CD4-positive, alpha-beta memory T cell (primary cell): ENCODE data around the gene RCCD1. TPM values are rescaled to one million over a fixed set of nuclear protein-coding genes. Genes with fewer than 3 reads are reported as not detected.

Source experiments
- CTCF ChIA-PET: fragments of 350-600 bp; sonication (Branson Sonifier 250); formaldehyde crosslinking; loops from one replicate; lab custom pipeline; 2021; ENCODE audit warnings: inconsistent platforms; ENCODE audit not compliant: partially characterized antibody; lab: Charles Lee
- POLR2A ChIA-PET: fragments of 350-600 bp; sonication (Branson Sonifier 250); formaldehyde crosslinking; loops from one replicate; lab custom pipeline; 2021; ENCODE audit not compliant: partially characterized antibody; lab: Charles Lee
- DNase-seq, 5 donors: peaks; one replicate each; pipeline versions ENCODE4 v3.0.0 to v3.0.0-alpha.2; 2020 to 2022; ENCODE audit warnings: mixed read lengths in 1 of 5
- H3K27ac ChIP-seq: one replicate; pipeline ENCODE4 v1.7.0; 2013; ENCODE audit warnings: low read depth, low read length
- H3K27me3 ChIP-seq: 2 replicates; pipeline ENCODE4 v1.7.0; 2013; ENCODE audit warnings: mild to moderate bottlenecking, low read length, moderate library complexity; ENCODE audit not compliant: insufficient read depth
- H3K36me3 ChIP-seq: 2 replicates; pipeline ENCODE4 v1.7.0; 2013; ENCODE audit warnings: mild to moderate bottlenecking, low read length, moderate library complexity; ENCODE audit not compliant: insufficient read depth
- H3K4me1 ChIP-seq: 2 replicates; pipeline ENCODE4 v1.7.0; 2013; ENCODE audit warnings: mild to moderate bottlenecking, low read length, moderate library complexity; ENCODE audit not compliant: insufficient read depth
- H3K4me3 ChIP-seq, 2 donors: one replicate each; pipeline ENCODE4 v1.7.0; 2013; ENCODE audit warnings: low read length in 2 of 2, mild to moderate bottlenecking in 1 of 2
- H3K9me3 ChIP-seq, 2 donors: one replicate each; pipeline ENCODE4 v1.7.0; 2013; ENCODE audit warnings: low read length in 2 of 2, control low read depth in 1 of 2; ENCODE audit not compliant: control insufficient read depth in 1 of 2
- H3K27ac Mint-ChIP-seq, 7 donors: one replicate each; pipeline ENCODE4 v1.8.0; 2020 to 2021; ENCODE audit warnings: mixed read lengths in 7 of 7, mild to moderate bottlenecking in 6 of 7, inconsistent platforms in 3 of 7, moderate library complexity in 3 of 7
- H3K27me3 Mint-ChIP-seq, 2 donors: one replicate each; pipeline ENCODE4 v1.8.0; 2020 to 2021; ENCODE audit warnings: mixed read lengths in 2 of 2
- H3K36me3 Mint-ChIP-seq, 2 donors: one replicate each; pipeline ENCODE4 v1.8.0; 2020 to 2021; ENCODE audit warnings: mixed read lengths in 2 of 2, inconsistent platforms in 1 of 2, mild to moderate bottlenecking in 1 of 2
- H3K4me1 Mint-ChIP-seq, 4 donors: one replicate each; pipeline ENCODE4 v1.8.0; 2020 to 2021; ENCODE audit warnings: mixed read lengths in 4 of 4, mild to moderate bottlenecking in 1 of 4
- H3K4me3 Mint-ChIP-seq, 8 donors: one replicate each; pipeline ENCODE4 v1.8.0; 2020 to 2021; ENCODE audit warnings: mixed read lengths in 8 of 8, mild to moderate bottlenecking in 7 of 8, moderate library complexity in 6 of 8, inconsistent platforms in 3 of 8
- H3K9me3 Mint-ChIP-seq, 8 donors: one replicate each; pipeline ENCODE4 v1.8.0; 2020 to 2021; ENCODE audit warnings: mixed read lengths in 8 of 8, mild to moderate bottlenecking in 5 of 8, inconsistent platforms in 3 of 8, moderate library complexity in 1 of 8
- intact Hi-C: fragments of 100-400 bp; cut with micrococcal nuclease; formaldehyde crosslinking; loops from one replicate; pipeline ENCODE4 v1.15.1; 2023
- polyA plus RNA-seq, 2 donors: library from polyadenylated mRNA; unstranded; fragments of 300-500 nt; fragmentation: Illumina TruSeq; gene quantifications; one replicate each; pipeline ENCODE4 v1.2.3, GENCODE V29; 2021
- total RNA-seq, 2 experiments: library from RNA; stranded (reverse); gene quantifications; one replicate each; pipeline ENCODE4 v1.2.3, GENCODE V29; 2021

RCCD1 gene
- total RNA-seq (10 to 100 TPM; 14.0 to 15.6 TPM), polyA plus RNA-seq (1 to 10 TPM; 2.0 to 4.7 TPM)

DNA sequence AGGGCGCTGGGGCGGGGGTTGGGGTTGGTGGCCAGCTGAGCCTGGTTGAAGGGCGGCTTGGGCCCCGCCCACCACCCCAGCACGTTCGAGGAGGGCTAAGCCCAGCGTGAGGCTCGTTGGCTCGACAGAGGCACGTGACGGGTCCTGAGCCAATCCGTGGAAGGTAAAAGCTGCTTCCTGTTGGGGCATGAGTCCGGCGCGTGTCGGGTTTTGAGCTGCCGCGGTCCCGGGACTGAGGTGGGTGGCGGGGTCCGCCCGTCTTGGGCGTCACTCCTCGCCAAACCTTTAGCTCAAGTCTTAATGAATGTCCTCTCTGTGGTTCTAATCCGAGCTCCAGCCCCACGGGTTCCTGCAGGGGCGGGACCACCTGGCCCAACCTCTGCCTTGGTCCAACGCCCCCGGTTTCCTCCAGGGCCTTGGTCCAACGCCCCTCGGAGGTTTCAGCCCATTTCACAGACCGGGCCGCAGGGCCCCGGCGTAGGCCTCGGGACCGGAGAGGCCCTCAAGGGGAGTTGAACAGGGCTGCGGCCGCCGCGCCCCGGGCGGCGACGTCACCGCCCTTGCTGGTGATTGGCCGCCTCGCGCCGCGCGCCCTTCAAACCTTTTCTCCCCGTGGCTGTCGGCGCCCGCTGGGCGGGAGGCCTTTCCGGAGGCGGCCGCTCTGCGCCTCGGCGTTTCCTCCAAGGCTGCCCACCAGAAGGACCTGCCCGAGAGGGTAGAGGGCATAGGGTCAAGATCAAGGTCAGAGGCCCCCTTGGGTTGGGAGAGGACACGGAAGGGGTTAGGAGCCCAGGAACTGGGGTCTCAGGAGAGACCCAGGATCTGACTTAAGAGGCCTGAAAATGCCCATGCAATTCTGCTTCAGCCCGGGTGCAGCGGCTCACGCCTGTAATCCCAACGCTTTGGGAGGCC lies at the start of gene RCCD1:
Gene RCCD1, plus strand, starts transcription at position 173 of the 912 bp plus-strand sequence. CDS start 1,851 bp downstream, outside the sequence.
- peaks cover 0 to 4% (median 0%) of the 10 kb centered on the region in 8 donors for H3K9me3 Mint-ChIP-seq
- CTCF ChIA-PET, result interaction anchor here (0.7 to 11.2 kb wide), 17 partner anchors 9 to 866 kb away, joined by 3 to 155 read pairs (median 5); partner anchors contain the start of genes HDDC3, MAN2A2 and UNC45A
- peaks cover 17 to 42% of the 10 kb centered on the region in 2 donors for H3K36me3 Mint-ChIP-seq
- peak within 1 kb of the TSS; percentile 85 to 92 (median 88) for H3K4me3 Mint-ChIP-seq
- Histone ChIP-seq H3K27ac (peak within 1 kb of the TSS; percentile 94), H3K4me3 (peak within 1 kb of the TSS; percentile 90 to 98), H3K36me3 (peaks cover 25% of the 10 kb centered on the region), H3K27me3 (no peaks in the 10 kb centered on the region), H3K4me1 (peaks cover 15% of the 10 kb centered on the region), H3K9me3 (no peaks in the 10 kb centered on the region)
- POLR2A ChIA-PET, result interaction anchor here (0.7 to 7.8 kb wide), 10 partner anchors 12 to 425 kb away, joined by 3 to 130 read pairs (median 6); partner anchors contain the start of genes BLM, HDDC3, MAN2A2 and UNC45A
- intact Hi-C loops, result loop anchor here (1.0 to 2.0 kb wide), 4 partner anchors 20 to 68 kb away; partner anchors contain the start of genes PRC1, UNC45A and VPS33B
- H3K27me3 Mint-ChIP-seq, result no peaks in the 10 kb centered on the region
- peak within 1 kb of the TSS; percentile 82 to 98 (median 95) for H3K27ac Mint-ChIP-seq
- peak; percentile 84 to 91 (median 85) for DNase-seq
- H3K4me1 Mint-ChIP-seq, result peaks cover 6 to 26% (median 18%) of the 10 kb centered on the region in 4 donors

GRCh38 chr15:90905306-90906180 lies 49.1 kb upstream of the RCCD1 start:
- ChIA-PET POLR2A (interaction anchor here (0.6 to 8.4 kb wide), 2 partner anchors 20 to 26 kb away, joined by 3 to 315 read pairs; partner anchors contain the start of genes HDDC3 and UNC45A), CTCF (interaction anchor here (0.7 to 12.9 kb wide), 4 partner anchors 20 to 366 kb away, joined by 3 to 344 read pairs (median 21); partner anchors contain the start of genes FES, HDDC3 and UNC45A)
- peaks cover 48% of the 10 kb centered on the region for H3K36me3 ChIP-seq
- no peak for DNase-seq
- peaks cover 11 to 38% (median 24%) of the 10 kb centered on the region in 4 donors for H3K4me1 Mint-ChIP-seq
- peaks cover 16% of the 10 kb centered on the region for H3K4me1 ChIP-seq
- H3K27ac ChIP-seq, result no peak overlapping the region
- H3K4me3 ChIP-seq, result no peak overlapping the region
- peaks cover 29 to 51% of the 10 kb centered on the region in 2 donors for H3K36me3 Mint-ChIP-seq
- no peaks in the 10 kb centered on the region for H3K27me3 ChIP-seq
- H3K9me3 Mint-ChIP-seq, result no peaks in the 10 kb centered on the region
- intact Hi-C loops, result no loop called here
- H3K9me3 ChIP-seq, result no peaks in the 10 kb centered on the region
- H3K27ac Mint-ChIP-seq, result peak overlapping the region in 2 of 7 donors; percentile 42 to 80
- no peaks in the 10 kb centered on the region for H3K27me3 Mint-ChIP-seq
- peak overlapping the region in 2 of 8 donors; percentile 40 to 49 for H3K4me3 Mint-ChIP-seq

GRCh38 chr15:90906181-90906849 lies 48.4 kb upstream of the RCCD1 start:
- Histone ChIP-seq H3K4me3 (no peak overlapping the region), H3K4me1 (peaks cover 16% of the 10 kb centered on the region), H3K9me3 (no peaks in the 10 kb centered on the region), H3K27ac (no peak overlapping the region), H3K27me3 (no peaks in the 10 kb centered on the region), H3K36me3 (peaks cover 56% of the 10 kb centered on the region)
- H3K27ac Mint-ChIP-seq, result peak overlapping the region in 2 of 7 donors; percentile 10 to 63
- peaks cover 33 to 52% of the 10 kb centered on the region in 2 donors for H3K36me3 Mint-ChIP-seq
- DNase-seq, result no peak
- H3K4me1 Mint-ChIP-seq, result peaks cover 9 to 35% (median 22%) of the 10 kb centered on the region in 4 donors
- no peaks in the 10 kb centered on the region for H3K9me3 Mint-ChIP-seq
- H3K27me3 Mint-ChIP-seq, result no peaks in the 10 kb centered on the region
- ChIA-PET CTCF (interaction anchor here (6.6 to 12.9 kb wide), 2 partner anchors 21 to 25 kb away, joined by 39 to 344 read pairs; partner anchors contain the start of genes FES, HDDC3 and UNC45A), POLR2A (interaction anchor here (8.4 kb wide), 1 partner anchor 25 kb away, joined by 315 read pairs; the partner anchor contains the start of genes HDDC3 and UNC45A)
- intact Hi-C loops, result no loop called here
- no peak overlapping the region for H3K4me3 Mint-ChIP-seq

- H3K27ac Mint-ChIP-seq, result no peak overlapping the region
- no peaks in the 10 kb centered on the region for H3K27me3 Mint-ChIP-seq
- no peak for DNase-seq
- H3K4me1 Mint-ChIP-seq, result peaks cover 3 to 26% (median 14%) of the 10 kb centered on the region in 4 donors
- no peaks in the 10 kb centered on the region for H3K9me3 Mint-ChIP-seq
- CTCF ChIA-PET, result interaction anchor here (6.6 to 12.9 kb wide), 2 partner anchors 21 to 25 kb away, joined by 39 to 344 read pairs; partner anchors contain the start of genes FES, HDDC3 and UNC45A
- H3K4me1 ChIP-seq, result peaks cover 9% of the 10 kb centered on the region
- H3K36me3 Mint-ChIP-seq, result peaks cover 33 to 58% of the 10 kb centered on the region in 2 donors
- no peak overlapping the region for H3K4me3 ChIP-seq
- intact Hi-C loops, result no loop called here
- no peak overlapping the region for H3K4me3 Mint-ChIP-seq
- peaks cover 65% of the 10 kb centered on the region for H3K36me3 ChIP-seq
- H3K27me3 ChIP-seq, result no peaks in the 10 kb centered on the region
- H3K27ac ChIP-seq, result no peak overlapping the region
- H3K9me3 ChIP-seq, result no peaks in the 10 kb centered on the region
- POLR2A ChIA-PET, result interaction anchor here (8.4 kb wide), 1 partner anchor 25 kb away, joined by 315 read pairs; the partner anchor contains the start of genes HDDC3 and UNC45A
Observed at GRCh38 chr15:90907051-90907660, 47.5 kb upstream of the RCCD1 start.

GRCh38 chr15:90907838-90908507 lies 46.7 kb upstream of the RCCD1 start:
- H3K4me3 ChIP-seq, result no peak overlapping the region
- H3K9me3 ChIP-seq, result no peaks in the 10 kb centered on the region
- H3K27ac ChIP-seq, result no peak overlapping the region
- Mint-ChIP-seq H3K9me3 (no peaks in the 10 kb centered on the region), H3K4me3 (no peak overlapping the region), H3K27me3 (no peaks in the 10 kb centered on the region), H3K27ac (no peak overlapping the region), H3K36me3 (peaks cover 38 to 64% of the 10 kb centered on the region in 2 donors), H3K4me1 (peaks cover 3 to 24% (median 14%) of the 10 kb centered on the region in 4 donors)
- no peak for DNase-seq
- intact Hi-C loops, result no loop called here
- ChIA-PET CTCF (interaction anchor here (12.9 kb wide), 1 partner anchor 24 kb away, joined by 344 read pairs; the partner anchor contains the start of genes HDDC3 and UNC45A), POLR2A (interaction anchor here (8.4 kb wide), 1 partner anchor 24 kb away, joined by 315 read pairs; the partner anchor contains the start of genes HDDC3 and UNC45A)
- H3K27me3 ChIP-seq, result no peaks in the 10 kb centered on the region
- peaks cover 73% of the 10 kb centered on the region for H3K36me3 ChIP-seq
- peaks cover 8% of the 10 kb centered on the region for H3K4me1 ChIP-seq
